Testis (tissue), 3 donors: ENCODE results near the gene REXO2. TPM values are rescaled to one million over a fixed set of nuclear protein-coding genes. Genes with fewer than 3 reads are reported as not detected.

ENCODE experiments used
- DNase-seq: peaks from one replicate; pipeline ENCODE4 v3.0.0-alpha.2; 2019
- H3K27ac ChIP-seq, 2 donors: fragments of 200-600 bp; sonication (generic); one replicate each; pipeline ENCODE4 v1.5.1; 2019
- H3K27me3 ChIP-seq: fragments of 200-600 bp; sonication (generic); one replicate; pipeline ENCODE4 v1.5.1; 2019
- H3K36me3 ChIP-seq: fragments of 200-600 bp; sonication (generic); one replicate; pipeline ENCODE4 v1.5.1; 2017; ENCODE audit warnings: low read depth; ENCODE audit errors: missing control alignments
- H3K4me1 ChIP-seq: fragments of 200-600 bp; sonication (generic); one replicate; pipeline ENCODE4 v1.5.1; 2019
- H3K4me3 ChIP-seq, 2 donors: fragments of 200-600 bp; sonication (generic); one replicate each; pipeline ENCODE4 v1.5.1; 2017 to 2019
- H3K9me3 ChIP-seq: fragments of 200-600 bp; sonication (generic); one replicate; pipeline ENCODE4 v1.5.1; 2017
- POLR2A ChIP-seq: fragments of 450-650 bp; IDR thresholded peaks from one replicate; pipeline ENCODE4 v1.6.1; 2017; ENCODE audit warnings: antibody characterized with exemption, mild to moderate bottlenecking, moderate library complexity
- WGBS, 2 donors: methylation state at CpG; one replicate each; pipeline ENCODE4 v1.1.5; 2018; 5-methylcytosine and 5-hydroxymethylcytosine counted together
- intact Hi-C: fragments of 100-400 bp; cut with DNase I; formaldehyde crosslinking; loops from one replicate; pipeline ENCODE4 v1.15.1; 2023; ENCODE audit warnings: low total_unique reads
- polyA plus RNA-seq: library from polyadenylated mRNA; stranded (reverse); fragments of 350-450 nt; fragmentation: Illumina TruSeq; extraction: RNeasy Lipid Tissue Mini Kit (QIAGEN cat#74804); gene quantifications from one replicate; pipeline ENCODE4 v1.2.3, GENCODE V29; 2014; ENCODE audit warnings: low read depth, low replicate concordance; ENCODE audit not compliant: insufficient read depth
- total RNA-seq, 2 donors: library from RNA; depleted of rRNA; stranded (reverse); fragments of >200 nt; gene quantifications; one replicate each; pipeline ENCODE4 v1.2.3, GENCODE V29; 2016
- TF ChIP-seq, protein P1 (sequence below), 3 experiments: fragments of 450-650 bp in 2 of 3; fragments of 200-600 bp in 1 of 3; sonication (generic) in 1 of 3; IDR thresholded peaks; one replicate each; pipeline ENCODE4 v1.5.1; 2016 to 2019; ENCODE audit warnings: antibody characterized with exemption in 3 of 3, mild to moderate bottlenecking in 2 of 3, moderate library complexity in 1 of 3

Gene REXO2
- total and polyA plus RNA-seq, 3 donors from 2014 or later: 87.1 to 141 (median 92.7) TPM

DNA sequence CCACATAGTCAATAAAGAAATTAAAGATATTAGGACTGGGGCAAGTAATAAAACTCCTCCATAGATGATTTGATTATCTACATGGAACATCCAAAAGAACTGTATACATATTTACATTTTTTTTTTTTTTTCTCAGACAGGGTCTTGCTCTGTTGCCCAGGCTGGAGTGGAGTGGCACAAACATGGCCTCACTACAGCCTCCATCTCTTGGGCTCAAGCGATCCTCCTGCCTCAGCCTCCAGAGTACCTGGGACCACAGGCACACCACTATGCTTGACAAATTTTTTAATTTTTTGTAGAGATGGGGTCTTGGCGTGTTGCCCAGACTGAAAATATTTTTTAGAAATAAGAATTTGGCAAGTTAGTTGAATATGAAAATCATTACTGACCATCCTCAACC is 24.7 kb downstream of the REXO2 start:
- no peaks in the 10 kb centered on the region for H3K36me3 ChIP-seq
- H3K9me3 ChIP-seq: no peaks in the 10 kb centered on the region
- TF ChIP-seq, protein P1, sequence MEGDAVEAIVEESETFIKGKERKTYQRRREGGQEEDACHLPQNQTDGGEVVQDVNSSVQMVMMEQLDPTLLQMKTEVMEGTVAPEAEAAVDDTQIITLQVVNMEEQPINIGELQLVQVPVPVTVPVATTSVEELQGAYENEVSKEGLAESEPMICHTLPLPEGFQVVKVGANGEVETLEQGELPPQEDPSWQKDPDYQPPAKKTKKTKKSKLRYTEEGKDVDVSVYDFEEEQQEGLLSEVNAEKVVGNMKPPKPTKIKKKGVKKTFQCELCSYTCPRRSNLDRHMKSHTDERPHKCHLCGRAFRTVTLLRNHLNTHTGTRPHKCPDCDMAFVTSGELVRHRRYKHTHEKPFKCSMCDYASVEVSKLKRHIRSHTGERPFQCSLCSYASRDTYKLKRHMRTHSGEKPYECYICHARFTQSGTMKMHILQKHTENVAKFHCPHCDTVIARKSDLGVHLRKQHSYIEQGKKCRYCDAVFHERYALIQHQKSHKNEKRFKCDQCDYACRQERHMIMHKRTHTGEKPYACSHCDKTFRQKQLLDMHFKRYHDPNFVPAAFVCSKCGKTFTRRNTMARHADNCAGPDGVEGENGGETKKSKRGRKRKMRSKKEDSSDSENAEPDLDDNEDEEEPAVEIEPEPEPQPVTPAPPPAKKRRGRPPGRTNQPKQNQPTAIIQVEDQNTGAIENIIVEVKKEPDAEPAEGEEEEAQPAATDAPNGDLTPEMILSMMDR (IDR thresholded peaks at IDR 0.05): no peak
- TF ChIP-seq POLR2A: no peak
- no peaks in the 10 kb centered on the region for H3K4me1 ChIP-seq
- intact Hi-C loops: no loop called here
- no peaks in the 10 kb centered on the region for H3K27me3 ChIP-seq
- H3K4me3 ChIP-seq: no peak overlapping the region
- no peak overlapping the region for H3K27ac ChIP-seq
- WGBS, 2 donors: 91 to 96% methylated on average over 2 of the region's 2 CpGs
- no peak for DNase-seq

DNA sequence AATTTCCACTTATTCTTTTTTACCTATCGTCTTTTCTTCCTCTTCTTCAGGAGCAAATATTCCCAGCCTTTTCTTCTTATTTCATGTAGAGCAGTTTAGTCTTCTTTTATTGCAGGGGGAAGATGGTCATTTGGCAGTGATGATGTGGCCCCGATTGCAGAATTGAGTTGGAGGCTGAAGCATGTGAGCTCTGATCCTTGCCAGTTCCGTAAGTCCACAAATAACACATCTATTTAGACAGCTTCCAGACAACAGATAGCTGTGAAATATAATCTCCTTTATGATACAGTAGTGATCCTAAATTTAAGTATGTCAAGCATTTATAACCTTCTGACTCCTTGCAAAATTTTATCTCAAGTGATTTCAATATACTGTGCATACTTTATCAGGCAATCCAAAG is 27.5 kb downstream of the REXO2 start:
- Histone ChIP-seq H3K27me3 (no peaks in the 10 kb centered on the region), H3K4me1 (no peaks in the 10 kb centered on the region), H3K36me3 (no peaks in the 10 kb centered on the region), H3K27ac (no peak overlapping the region), H3K9me3 (no peaks in the 10 kb centered on the region), H3K4me3 (no peak overlapping the region)
- no peak for DNase-seq
- intact Hi-C loops: no loop called here
- WGBS, 2 donors: 82 to 84% methylated on average over 3 of the region's 3 CpGs
- TF ChIP-seq POLR2A: no peak
- TF ChIP-seq, protein P1 (IDR thresholded peaks at IDR 0.05): no peak

DNA sequence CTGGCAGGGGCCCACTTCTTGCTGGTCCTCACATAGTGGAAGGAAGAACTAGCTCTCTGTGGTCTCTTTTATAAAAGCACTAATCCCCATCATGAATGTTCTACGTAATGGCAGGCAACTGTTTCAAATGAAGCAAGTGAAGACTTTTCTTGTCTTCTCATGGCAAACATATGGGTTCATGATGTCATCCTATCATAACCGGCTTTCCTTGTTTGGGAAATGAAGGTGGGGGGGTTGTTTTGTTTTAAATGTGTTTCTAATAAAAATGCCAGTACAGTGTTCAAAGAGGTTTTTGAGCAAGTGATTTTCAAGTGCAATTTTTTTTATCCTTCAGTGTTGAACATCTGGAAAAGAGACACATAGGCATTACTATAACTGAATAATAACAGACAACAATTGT is 33.4 kb downstream of the REXO2 start:
- Histone ChIP-seq H3K27ac (no peak overlapping the region), H3K9me3 (no peaks in the 10 kb centered on the region), H3K4me3 (no peak overlapping the region), H3K27me3 (no peaks in the 10 kb centered on the region), H3K4me1 (no peaks in the 10 kb centered on the region), H3K36me3 (no peaks in the 10 kb centered on the region)
- TF ChIP-seq POLR2A: no peak
- DNase-seq: no peak
- intact Hi-C loops: no loop called here
- 94 to 98% methylated on average over 2 of the region's 2 CpGs for WGBS, 2 donors

DNA sequence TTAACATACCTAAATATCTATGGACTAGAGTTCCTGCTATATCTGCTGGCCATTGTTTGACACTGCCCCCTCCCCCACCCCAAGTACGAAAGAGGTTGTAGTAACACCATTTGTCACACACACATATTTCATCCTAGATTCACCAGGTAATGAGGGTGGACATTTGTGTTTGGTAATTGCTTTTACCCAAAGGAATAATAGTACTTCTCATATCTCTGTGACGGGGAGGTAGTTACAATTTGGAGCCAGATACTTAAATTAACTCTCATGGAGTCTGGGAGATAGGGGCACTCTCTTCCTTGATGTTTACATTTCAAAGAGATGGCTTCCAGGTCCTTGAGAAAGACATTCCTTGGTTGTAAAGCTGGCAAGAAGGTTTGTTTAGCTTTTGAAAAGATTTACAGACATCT is 38.7 kb downstream of the REXO2 start:
- Histone ChIP-seq H3K27ac (no peak overlapping the region), H3K36me3 (no peaks in the 10 kb centered on the region), H3K27me3 (no peaks in the 10 kb centered on the region), H3K4me3 (no peak overlapping the region), H3K4me1 (no peaks in the 10 kb centered on the region), H3K9me3 (no peaks in the 10 kb centered on the region)
- TF ChIP-seq, protein P1 (IDR thresholded peaks at IDR 0.05): no peak
- no peak for TF ChIP-seq POLR2A
- DNase-seq: no peak
- intact Hi-C loops: no loop called here
- WGBS, 2 donors: 33 to 44% methylated on average over 2 of the region's 2 CpGs

DNA sequence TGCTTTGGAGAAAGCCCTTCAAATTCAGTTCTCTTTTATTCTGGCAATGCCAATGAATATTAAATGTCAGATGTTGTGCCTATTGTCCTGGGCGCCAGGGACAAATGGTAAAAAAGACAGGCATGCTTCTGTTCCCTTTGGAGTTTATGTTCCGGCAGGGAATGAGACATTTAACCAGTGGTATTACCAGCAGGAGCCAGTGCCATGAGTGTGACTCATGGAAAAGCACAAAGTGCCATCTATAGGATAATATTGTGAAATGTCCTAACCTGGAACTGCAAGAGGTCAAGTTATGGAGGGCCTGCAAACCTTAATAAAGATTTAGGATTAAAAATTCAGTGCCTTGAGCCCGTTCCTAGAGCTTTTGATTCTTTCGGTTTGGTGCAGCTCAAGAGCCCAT is 39.5 kb downstream of the REXO2 start:
- Histone ChIP-seq H3K4me1 (no peaks in the 10 kb centered on the region), H3K4me3 (no peak overlapping the region), H3K9me3 (no peaks in the 10 kb centered on the region), H3K36me3 (no peaks in the 10 kb centered on the region), H3K27ac (no peak overlapping the region), H3K27me3 (no peaks in the 10 kb centered on the region)
- DNase-seq: no peak
- intact Hi-C loops: no loop called here
- no peak for TF ChIP-seq POLR2A
- 63 to 85% methylated on average over 4 of the region's 4 CpGs for WGBS, 2 donors

DNA sequence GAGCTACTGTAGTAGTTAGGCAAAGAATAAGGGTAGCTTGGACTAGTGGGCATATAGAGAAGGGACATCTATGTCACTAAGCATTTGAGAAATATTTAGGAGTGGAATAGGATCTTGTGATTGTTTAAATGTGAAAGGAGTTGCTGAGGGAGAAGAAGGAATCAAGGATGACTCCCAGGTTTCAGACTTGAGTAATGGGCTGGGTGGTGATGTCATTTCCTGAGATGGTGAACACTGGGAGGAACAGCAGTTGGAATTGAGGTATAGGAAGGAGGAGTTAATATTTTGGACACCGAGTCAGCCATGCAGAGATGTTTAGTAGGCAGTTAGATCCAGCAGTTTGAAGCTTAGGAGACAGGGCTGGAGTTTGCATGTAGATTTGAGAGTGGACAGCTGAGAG is 40.1 kb downstream of the REXO2 start:
- WGBS, 2 donors: 89 to 96% methylated on average over 1 of the region's 1 CpG
- H3K27me3 ChIP-seq: no peaks in the 10 kb centered on the region
- no peak overlapping the region for H3K4me3 ChIP-seq
- H3K4me1 ChIP-seq: no peaks in the 10 kb centered on the region
- no peak for TF ChIP-seq POLR2A
- TF ChIP-seq, protein P1 (IDR thresholded peaks at IDR 0.05): no peak
- intact Hi-C loops: no loop called here
- no peak for DNase-seq
- H3K36me3 ChIP-seq: no peaks in the 10 kb centered on the region
- H3K9me3 ChIP-seq: no peaks in the 10 kb centered on the region
- no peak overlapping the region for H3K27ac ChIP-seq
